ENCODE measurements around the gene BFSP2. TPM values are rescaled to one million over a fixed set of nuclear protein-coding genes. Genes with fewer than 3 reads are reported as not detected.

BFSP2 gene
- total and polyA plus RNA-seq, 4 donors = not detected

DNA sequence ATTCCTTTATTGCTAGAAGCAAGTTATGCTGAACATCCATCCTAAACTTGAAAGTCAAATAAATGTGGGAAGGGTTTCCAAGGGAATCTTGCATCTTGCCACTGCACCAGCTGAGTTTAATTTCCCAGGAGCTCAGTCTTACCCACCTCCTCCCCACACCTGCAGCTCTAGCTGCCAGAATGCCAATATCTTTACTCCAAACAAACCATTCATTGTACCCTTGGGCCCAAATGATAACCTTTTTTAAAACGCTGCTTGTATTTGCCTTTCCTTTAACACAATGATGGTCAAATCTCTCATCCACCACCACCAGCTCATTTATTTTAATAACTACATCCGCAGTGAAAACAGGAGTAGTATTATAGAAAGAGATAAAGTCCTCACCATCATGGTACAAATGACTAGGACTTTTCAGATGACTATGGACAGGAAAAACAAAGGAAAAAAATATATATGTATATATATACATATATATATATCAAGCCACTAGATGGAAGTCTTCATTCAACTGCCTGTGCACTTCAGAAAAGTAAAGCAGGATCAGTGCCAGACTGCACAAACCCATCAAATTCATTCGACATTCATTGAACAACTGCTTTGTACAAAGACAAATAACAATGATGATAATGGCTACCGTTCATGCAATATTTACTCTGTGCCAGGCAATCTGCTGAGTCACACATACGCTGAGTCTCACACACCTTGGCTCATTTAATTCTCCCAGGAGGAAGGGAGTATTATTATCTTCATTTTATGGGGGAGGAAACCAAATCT, 44.0 kb downstream of the BFSP2 start:
- Histone ChIP-seq H3K36me3 (ENCODE audit: control insufficient read depth in 1 of 2, insufficient read depth in 2 of 2, low read length in 1 of 2) (no peaks in the 10 kb centered on the region), H3K27ac (ENCODE audit: low read depth in 1 of 2, low read length in 2 of 2) (no peak overlapping the region), H3K4me3 (ENCODE audit: low read length in 2 of 2) (no peak overlapping the region), H3K27me3 (ENCODE audit: control insufficient read depth in 1 of 2, insufficient read depth in 2 of 2, low read length in 1 of 2) (no peaks in the 10 kb centered on the region), H3K9me3 (ENCODE audit: control insufficient read depth, low read length) (no peaks in the 10 kb centered on the region), H3K4me1 (ENCODE audit: control insufficient read depth in 1 of 2, insufficient read depth in 2 of 2, low read length in 2 of 2) (no peaks in the 10 kb centered on the region)
- WGBS, 2 donors = 40 to 42% methylated on average over 5 of the region's 5 CpGs
- no peak for ATAC-seq (ENCODE audit: low FRiP score)
- intact Hi-C loops (cut with DNase I) = no loop called here
- DNase-seq = no peak

- H3K27me3 ChIP-seq (ENCODE audit: control insufficient read depth in 1 of 2, insufficient read depth in 2 of 2, low read length in 1 of 2) = no peaks in the 10 kb centered on the region
- 74 to 78% methylated on average over 4 of the region's 4 CpGs for WGBS, 2 donors
- ATAC-seq (ENCODE audit: low FRiP score) = no peak
These were observed 44.5 kb downstream of the BFSP2 start for GRCh38 chr3:133444423-133444774.

DNA sequence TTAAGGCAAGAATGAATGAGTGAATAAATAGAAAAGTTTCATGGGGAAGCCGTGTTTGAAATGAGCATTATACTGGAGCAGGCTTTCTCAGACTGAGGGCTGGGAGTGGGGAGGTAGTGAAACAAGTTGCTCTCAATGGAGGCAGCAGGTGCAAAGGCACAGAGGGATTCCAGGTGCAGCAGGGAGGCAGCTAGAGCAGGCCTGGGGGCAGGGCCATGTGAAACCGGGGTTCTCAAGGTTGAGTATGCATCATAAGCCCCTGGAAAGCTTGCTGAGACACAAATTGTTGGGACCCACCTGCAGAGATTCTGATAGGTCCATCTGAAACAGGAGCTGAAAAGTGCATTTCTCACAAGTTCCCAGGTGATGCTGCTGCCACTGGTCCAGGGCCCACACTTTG, 45.3 kb downstream of the BFSP2 start:
- H3K27ac ChIP-seq (ENCODE audit: low read depth in 1 of 2, low read length in 2 of 2) = no peak overlapping the region
- DNase-seq = no peak
- 94 to 96% methylated on average over 2 of the region's 2 CpGs for WGBS, 2 donors

More at GRCh38 chr3:133444423-133444774, 44.5 kb downstream of the BFSP2 start:
- no peak for DNase-seq
- intact Hi-C loops (cut with DNase I) = no loop called here
- Histone ChIP-seq H3K4me3 (ENCODE audit: low read length in 2 of 2) (no peak overlapping the region), H3K27ac (ENCODE audit: low read depth in 1 of 2, low read length in 2 of 2) (no peak overlapping the region), H3K9me3 (ENCODE audit: control insufficient read depth, low read length) (no peaks in the 10 kb centered on the region), H3K4me1 (ENCODE audit: control insufficient read depth in 1 of 2, insufficient read depth in 2 of 2, low read length in 2 of 2) (no peaks in the 10 kb centered on the region), H3K36me3 (ENCODE audit: control insufficient read depth in 1 of 2, insufficient read depth in 2 of 2, low read length in 1 of 2) (no peaks in the 10 kb centered on the region)

DNA sequence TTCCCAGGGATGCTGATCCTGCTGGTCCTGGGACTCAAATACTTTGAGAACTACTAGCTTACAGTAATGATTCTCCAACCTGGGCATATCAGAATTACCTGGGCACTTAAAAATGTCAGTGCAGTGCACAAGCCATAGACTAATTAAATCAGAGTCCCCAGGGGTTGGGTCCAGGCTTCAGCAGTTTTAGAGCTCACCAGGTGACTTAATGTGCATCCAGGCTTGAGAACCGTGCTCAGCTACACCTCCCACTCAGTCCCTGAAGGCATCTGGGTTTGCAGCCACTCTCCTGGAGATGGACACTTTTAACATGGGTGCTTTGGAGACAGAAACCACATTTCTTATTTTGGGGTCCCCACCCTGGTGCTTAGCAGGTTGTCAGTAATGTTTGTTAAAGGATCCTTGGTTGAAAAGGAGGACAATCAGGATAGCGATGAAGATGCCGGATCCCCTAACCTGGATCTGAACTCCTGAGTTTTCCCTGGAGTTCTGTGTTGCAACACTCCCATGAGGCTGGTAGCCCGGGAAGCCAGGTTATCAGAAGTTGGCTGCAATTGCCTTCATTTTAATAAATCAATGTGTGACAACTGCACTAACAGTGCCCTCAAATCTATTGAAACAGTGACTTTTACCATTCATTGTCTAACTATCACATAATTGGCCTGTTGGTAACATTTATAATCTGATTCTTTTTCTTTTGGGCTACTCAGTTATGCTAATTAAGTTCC, 48.1 kb downstream of the BFSP2 start:
- ATAC-seq (ENCODE audit: low FRiP score) (no peak), DNase-seq (no peak)
- no peaks in the 10 kb centered on the region for H3K9me3 ChIP-seq (ENCODE audit: control insufficient read depth, low read length)
- no peak overlapping the region for H3K27ac ChIP-seq (ENCODE audit: low read depth in 1 of 2, low read length in 2 of 2)
- intact Hi-C loops (cut with DNase I) = no loop called here
- H3K36me3 ChIP-seq (ENCODE audit: control insufficient read depth in 1 of 2, insufficient read depth in 2 of 2, low read length in 1 of 2) = no peaks in the 10 kb centered on the region
- no peak overlapping the region for H3K4me3 ChIP-seq (ENCODE audit: low read length in 2 of 2)
- H3K27me3 ChIP-seq (ENCODE audit: control insufficient read depth in 1 of 2, insufficient read depth in 2 of 2, low read length in 1 of 2) = no peaks in the 10 kb centered on the region
- WGBS, 2 donors = 84 to 92% methylated on average over 4 of the region's 4 CpGs
- no peaks in the 10 kb centered on the region for H3K4me1 ChIP-seq (ENCODE audit: control insufficient read depth in 1 of 2, insufficient read depth in 2 of 2, low read length in 2 of 2)

More for the DNA sequence above, 45.3 kb downstream of the BFSP2 start:
- H3K9me3 ChIP-seq (ENCODE audit: control insufficient read depth, low read length) = no peaks in the 10 kb centered on the region
- H3K4me1 ChIP-seq (ENCODE audit: control insufficient read depth in 1 of 2, insufficient read depth in 2 of 2, low read length in 2 of 2) = no peaks in the 10 kb centered on the region
- H3K27me3 ChIP-seq (ENCODE audit: control insufficient read depth in 1 of 2, insufficient read depth in 2 of 2, low read length in 1 of 2) = no peaks in the 10 kb centered on the region
- no peaks in the 10 kb centered on the region for H3K36me3 ChIP-seq (ENCODE audit: control insufficient read depth in 1 of 2, insufficient read depth in 2 of 2, low read length in 1 of 2)
- no peak for ATAC-seq (ENCODE audit: low FRiP score)
- no peak overlapping the region for H3K4me3 ChIP-seq (ENCODE audit: low read length in 2 of 2)
- intact Hi-C loops (cut with DNase I) = no loop called here

DNA sequence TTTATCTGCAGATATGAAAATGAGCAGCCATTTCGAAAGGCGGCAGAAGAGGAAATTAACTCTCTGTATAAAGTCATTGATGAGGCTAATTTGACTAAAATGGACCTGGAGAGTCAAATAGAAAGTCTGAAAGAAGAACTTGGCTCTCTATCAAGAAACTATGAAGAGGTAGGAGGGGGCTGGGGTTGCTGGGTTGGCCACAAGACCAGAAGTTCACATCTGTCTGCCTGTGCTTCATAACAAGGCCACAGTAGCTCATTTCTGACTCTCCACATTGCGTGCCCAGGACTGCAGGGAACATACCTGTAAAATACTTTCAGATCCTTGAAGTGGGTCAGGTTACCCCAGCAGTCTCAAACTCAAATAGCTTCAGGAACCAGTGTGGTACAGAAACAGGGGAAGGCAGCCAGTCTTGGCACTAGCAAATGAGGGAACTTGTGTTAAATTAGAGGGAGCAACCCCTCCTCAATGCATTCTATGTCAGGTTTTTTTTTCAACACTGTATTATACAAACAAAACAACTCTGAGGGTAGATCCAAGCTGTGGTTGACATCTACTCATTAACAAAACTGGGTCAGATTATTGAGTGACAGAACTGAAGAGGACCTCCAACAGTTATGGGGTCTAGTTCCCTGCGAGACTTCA, 48.7 kb downstream of the BFSP2 start:
- no peak for ATAC-seq (ENCODE audit: low FRiP score)
- Histone ChIP-seq H3K4me3 (ENCODE audit: low read length in 2 of 2) (no peak overlapping the region), H3K36me3 (ENCODE audit: control insufficient read depth in 1 of 2, insufficient read depth in 2 of 2, low read length in 1 of 2) (no peaks in the 10 kb centered on the region), H3K4me1 (ENCODE audit: control insufficient read depth in 1 of 2, insufficient read depth in 2 of 2, low read length in 2 of 2) (no peaks in the 10 kb centered on the region), H3K27ac (ENCODE audit: low read depth in 1 of 2, low read length in 2 of 2) (no peak overlapping the region), H3K27me3 (ENCODE audit: control insufficient read depth in 1 of 2, insufficient read depth in 2 of 2, low read length in 1 of 2) (no peaks in the 10 kb centered on the region), H3K9me3 (ENCODE audit: control insufficient read depth, low read length) (no peaks in the 10 kb centered on the region)
- DNase-seq = no peak
- intact Hi-C loops (cut with DNase I) = no loop called here
- WGBS, 2 donors = 71 to 95% methylated on average over 4 of the region's 4 CpGs

GRCh38 chr3:133451309-133451708, 51.5 kb downstream of the BFSP2 start:
- no peak for DNase-seq
- ATAC-seq (ENCODE audit: low FRiP score) = no peak
- 97 to 98% methylated on average over 3 of the region's 3 CpGs for WGBS, 2 donors

GRCh38 chr3:133452641-133453319, 52.9 kb downstream of the BFSP2 start:
- ATAC-seq (ENCODE audit: low FRiP score) = no peak
- Histone ChIP-seq H3K27ac (ENCODE audit: low read depth in 1 of 2, low read length in 2 of 2) (no peak overlapping the region), H3K9me3 (ENCODE audit: control insufficient read depth, low read length) (no peaks in the 10 kb centered on the region), H3K4me3 (ENCODE audit: low read length in 2 of 2) (no peak overlapping the region), H3K27me3 (ENCODE audit: control insufficient read depth in 1 of 2, insufficient read depth in 2 of 2, low read length in 1 of 2) (no peaks in the 10 kb centered on the region), H3K4me1 (ENCODE audit: control insufficient read depth in 1 of 2, insufficient read depth in 2 of 2, low read length in 2 of 2) (no peaks in the 10 kb centered on the region), H3K36me3 (ENCODE audit: control insufficient read depth in 1 of 2, insufficient read depth in 2 of 2, low read length in 1 of 2) (no peaks in the 10 kb centered on the region)
- intact Hi-C loops (cut with DNase I) = no loop called here
- DNase-seq = no peak
- 70 to 72% methylated on average over 5 of the region's 5 CpGs for WGBS, 2 donors

More at GRCh38 chr3:133451309-133451708, 51.5 kb downstream of the BFSP2 start:
- H3K9me3 ChIP-seq (ENCODE audit: control insufficient read depth, low read length) = no peaks in the 10 kb centered on the region
- H3K27ac ChIP-seq (ENCODE audit: low read depth in 1 of 2, low read length in 2 of 2) = no peak overlapping the region
- intact Hi-C loops (cut with DNase I) = no loop called here
- no peaks in the 10 kb centered on the region for H3K4me1 ChIP-seq (ENCODE audit: control insufficient read depth in 1 of 2, insufficient read depth in 2 of 2, low read length in 2 of 2)
- H3K36me3 ChIP-seq (ENCODE audit: control insufficient read depth in 1 of 2, insufficient read depth in 2 of 2, low read length in 1 of 2) = no peaks in the 10 kb centered on the region
- no peaks in the 10 kb centered on the region for H3K27me3 ChIP-seq (ENCODE audit: control insufficient read depth in 1 of 2, insufficient read depth in 2 of 2, low read length in 1 of 2)
- H3K4me3 ChIP-seq (ENCODE audit: low read length in 2 of 2) = no peak overlapping the region

DNA sequence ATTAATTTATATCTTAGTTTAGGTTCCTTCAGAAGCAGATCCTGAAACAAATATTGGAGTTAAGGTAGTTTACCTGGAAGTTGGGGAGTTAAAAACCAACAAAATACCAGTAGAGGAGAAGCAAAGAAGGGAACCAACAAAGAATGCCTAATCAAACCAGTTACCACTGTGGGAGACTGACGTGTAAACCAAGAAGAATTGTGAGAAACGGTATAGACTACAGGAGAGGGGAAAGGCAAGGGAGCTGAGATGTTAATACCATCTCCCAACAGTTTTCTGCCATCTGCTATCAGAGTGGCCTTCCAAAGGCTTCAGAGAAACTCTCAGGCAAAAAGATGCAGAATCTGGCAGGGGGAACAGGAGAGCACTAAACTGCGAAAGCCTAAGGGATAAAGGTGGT, 53.5 kb downstream of the BFSP2 start:
- ATAC-seq (ENCODE audit: low FRiP score) (no peak), DNase-seq (no peak)
- H3K36me3 ChIP-seq (ENCODE audit: control insufficient read depth in 1 of 2, insufficient read depth in 2 of 2, low read length in 1 of 2) = no peaks in the 10 kb centered on the region
- H3K9me3 ChIP-seq (ENCODE audit: control insufficient read depth, low read length) = no peaks in the 10 kb centered on the region
- no peaks in the 10 kb centered on the region for H3K4me1 ChIP-seq (ENCODE audit: control insufficient read depth in 1 of 2, insufficient read depth in 2 of 2, low read length in 2 of 2)
- 81 to 87% methylated on average over 3 of the region's 3 CpGs for WGBS, 2 donors
- H3K27ac ChIP-seq (ENCODE audit: low read depth in 1 of 2, low read length in 2 of 2) = no peak overlapping the region
- no peak overlapping the region for H3K4me3 ChIP-seq (ENCODE audit: low read length in 2 of 2)
- intact Hi-C loops (cut with DNase I) = no loop called here
- H3K27me3 ChIP-seq (ENCODE audit: control insufficient read depth in 1 of 2, insufficient read depth in 2 of 2, low read length in 1 of 2) = no peaks in the 10 kb centered on the region

Data from aorta (tissue), 5 donors.